GM12875 (cell line): ENCODE results near the gene B4GALNT4.
"Not testable (repeated sequence)": the region's sequence is repeated elsewhere in the genome, so short reads cannot be mapped to it uniquely, and the experiment has no call there.

Source experiments
- H3K4me3 ChIP-seq: one replicate; pipeline ENCODE4 v1.5.1; 2011; ENCODE audit warnings: low read depth, low read length, control low read depth
- TF ChIP-seq, protein P1 (sequence below): IDR thresholded peaks from 2 replicates; pipeline ENCODE4 v1.5.1; 2011; ENCODE audit warnings: low read depth, mild to moderate bottlenecking, control low read depth, inconsistent platforms, low read length, moderate library complexity, borderline replicate concordance; ENCODE audit not compliant: insufficient read depth

B4GALNT4 gene

DNA sequence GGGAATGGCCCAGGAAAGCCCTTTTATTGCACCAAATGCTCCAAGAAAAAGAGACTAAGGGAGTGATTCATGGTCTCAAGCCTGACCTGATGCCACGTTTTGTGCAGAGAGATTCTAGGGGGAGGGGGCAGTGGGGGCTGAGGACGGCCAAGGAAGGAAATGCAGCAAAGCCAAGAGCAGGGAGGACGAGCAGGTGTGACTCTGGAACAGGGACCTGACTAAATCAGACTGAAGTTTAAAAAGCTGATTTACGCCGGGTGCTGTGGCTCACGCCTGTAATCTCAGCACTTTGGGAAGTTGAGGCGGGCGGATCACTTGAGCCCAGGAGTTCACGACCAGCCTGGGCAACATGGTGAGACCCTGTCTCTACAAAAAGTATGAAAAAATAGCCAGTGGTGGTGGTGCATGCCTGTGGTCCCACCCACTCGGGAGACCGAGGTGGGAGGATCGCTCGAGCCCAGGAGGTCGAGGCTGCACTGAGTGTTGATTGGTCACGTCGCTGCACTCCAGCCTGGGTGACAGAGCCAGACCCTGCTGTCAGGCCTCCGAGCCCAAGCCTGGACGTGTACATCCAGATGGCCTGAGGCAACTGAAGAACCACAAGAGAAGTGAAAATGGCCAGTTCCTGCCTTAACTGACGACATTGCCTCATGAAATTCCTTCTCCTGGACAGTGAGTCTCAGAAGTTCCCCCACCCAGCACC, 37.8 kb upstream of the B4GALNT4 start:
- no peak overlapping the region for H3K4me3 ChIP-seq
- TF ChIP-seq, protein P1, sequence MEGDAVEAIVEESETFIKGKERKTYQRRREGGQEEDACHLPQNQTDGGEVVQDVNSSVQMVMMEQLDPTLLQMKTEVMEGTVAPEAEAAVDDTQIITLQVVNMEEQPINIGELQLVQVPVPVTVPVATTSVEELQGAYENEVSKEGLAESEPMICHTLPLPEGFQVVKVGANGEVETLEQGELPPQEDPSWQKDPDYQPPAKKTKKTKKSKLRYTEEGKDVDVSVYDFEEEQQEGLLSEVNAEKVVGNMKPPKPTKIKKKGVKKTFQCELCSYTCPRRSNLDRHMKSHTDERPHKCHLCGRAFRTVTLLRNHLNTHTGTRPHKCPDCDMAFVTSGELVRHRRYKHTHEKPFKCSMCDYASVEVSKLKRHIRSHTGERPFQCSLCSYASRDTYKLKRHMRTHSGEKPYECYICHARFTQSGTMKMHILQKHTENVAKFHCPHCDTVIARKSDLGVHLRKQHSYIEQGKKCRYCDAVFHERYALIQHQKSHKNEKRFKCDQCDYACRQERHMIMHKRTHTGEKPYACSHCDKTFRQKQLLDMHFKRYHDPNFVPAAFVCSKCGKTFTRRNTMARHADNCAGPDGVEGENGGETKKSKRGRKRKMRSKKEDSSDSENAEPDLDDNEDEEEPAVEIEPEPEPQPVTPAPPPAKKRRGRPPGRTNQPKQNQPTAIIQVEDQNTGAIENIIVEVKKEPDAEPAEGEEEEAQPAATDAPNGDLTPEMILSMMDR: no peak

DNA sequence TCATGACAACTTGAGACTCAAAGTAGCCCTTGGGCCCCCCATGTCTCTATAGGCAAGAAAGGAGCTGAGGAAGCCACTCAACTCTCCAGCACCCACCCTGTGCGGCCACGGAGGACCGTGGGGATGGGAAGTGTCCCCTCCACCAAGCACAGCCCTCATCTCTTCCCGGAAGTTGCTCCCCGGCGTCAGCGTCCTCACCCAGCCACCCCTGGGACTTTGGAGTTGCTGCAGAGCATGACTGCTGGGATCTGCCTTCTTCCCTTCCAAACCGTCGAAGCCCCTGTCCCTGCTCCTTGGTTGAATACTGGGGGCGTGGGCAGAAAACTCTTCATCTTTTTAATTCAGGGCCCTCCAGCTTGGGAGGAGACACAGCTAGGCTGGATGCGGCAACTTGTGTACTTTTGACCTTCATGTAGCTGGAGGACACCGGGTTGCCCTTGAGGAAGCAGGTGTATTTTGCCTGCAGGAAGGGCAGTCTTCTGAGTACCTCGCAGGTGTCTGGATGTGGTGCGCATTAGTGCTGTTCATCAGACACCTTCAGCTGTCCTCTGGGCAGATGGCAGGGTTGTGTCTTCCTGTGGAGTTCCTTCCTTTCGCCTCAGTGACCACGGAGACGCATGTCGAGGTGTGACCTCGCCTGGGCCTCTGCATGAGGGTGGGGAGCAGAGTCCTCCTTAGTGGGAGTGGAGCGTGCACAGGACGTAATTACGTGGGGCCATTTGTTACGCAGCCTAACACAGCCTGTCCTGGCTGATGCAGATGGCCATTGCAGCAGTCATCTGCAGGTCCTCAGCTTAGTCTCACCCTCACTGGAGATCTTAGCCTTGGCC, 36.4 kb upstream of the B4GALNT4 start:
- no peak overlapping the region for H3K4me3 ChIP-seq
- TF ChIP-seq, protein P1: no peak

DNA sequence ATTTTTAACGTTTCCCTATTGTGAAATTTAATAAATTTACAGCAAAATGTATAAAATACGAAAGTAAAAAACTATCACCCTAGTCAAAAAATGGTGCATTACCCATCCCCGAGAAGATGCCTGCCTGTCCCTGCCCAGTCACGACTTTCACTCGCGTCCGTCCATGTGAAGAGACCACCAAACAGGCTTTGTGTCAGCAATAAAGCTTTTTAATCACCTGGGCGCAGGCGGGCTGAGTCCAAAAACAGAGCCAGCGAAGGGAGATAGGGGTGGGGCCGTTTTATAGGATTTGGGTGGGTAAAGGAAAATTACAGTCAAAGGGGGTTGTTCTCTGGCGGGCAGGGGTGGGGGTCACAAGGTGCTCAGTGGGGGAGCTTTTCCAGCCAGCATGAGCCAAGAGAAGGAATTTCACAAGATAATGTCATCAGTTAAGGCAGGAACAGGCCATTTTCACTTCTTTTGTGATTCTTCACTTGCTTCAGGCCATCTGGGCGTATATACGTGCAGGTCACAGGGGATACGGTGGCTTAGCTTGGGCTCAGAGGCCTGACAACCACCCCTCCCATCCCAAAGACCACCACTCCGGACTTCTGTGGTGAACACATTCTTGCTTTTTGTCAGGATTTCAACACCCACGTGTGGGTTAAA, 35.6 kb upstream of the B4GALNT4 start:
- not testable (repeated sequence) for H3K4me3 ChIP-seq

DNA sequence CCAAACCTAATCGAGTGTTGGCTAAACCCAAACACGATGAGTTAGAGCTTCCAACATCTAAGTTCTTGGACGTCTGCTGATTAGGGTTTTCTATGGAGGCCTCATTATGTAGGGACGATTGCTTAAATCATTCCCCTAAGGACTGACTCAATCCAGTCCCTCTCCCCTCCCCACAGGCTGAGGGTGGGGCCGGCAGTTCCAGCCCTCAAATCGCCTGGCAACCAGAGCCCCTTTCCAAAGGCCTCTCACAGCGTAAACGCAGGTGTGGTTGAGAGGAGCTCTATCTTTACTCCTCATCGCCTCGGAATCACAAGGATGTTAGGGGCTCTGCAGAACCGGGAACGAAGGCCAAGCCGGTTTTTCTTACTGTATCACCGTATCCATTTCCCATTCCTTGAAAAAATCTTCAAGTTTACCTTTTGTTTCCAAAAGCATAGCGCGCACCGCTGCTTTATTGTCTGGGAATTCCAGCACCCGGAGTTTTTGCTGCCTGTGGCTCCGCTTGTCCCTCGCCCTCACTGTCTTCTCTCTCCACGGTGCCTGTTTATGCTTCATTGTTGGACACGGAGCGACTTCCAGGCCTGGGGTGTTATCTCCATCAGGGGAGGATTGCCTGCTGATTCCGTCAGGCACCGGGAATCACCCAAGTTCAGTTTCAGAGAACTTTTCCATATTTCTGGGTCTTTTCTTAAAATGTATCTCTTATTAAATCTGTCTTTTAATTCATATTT, 34.9 kb upstream of the B4GALNT4 start:
- no peak overlapping the region for H3K4me3 ChIP-seq
- TF ChIP-seq, protein P1: no peak

DNA sequence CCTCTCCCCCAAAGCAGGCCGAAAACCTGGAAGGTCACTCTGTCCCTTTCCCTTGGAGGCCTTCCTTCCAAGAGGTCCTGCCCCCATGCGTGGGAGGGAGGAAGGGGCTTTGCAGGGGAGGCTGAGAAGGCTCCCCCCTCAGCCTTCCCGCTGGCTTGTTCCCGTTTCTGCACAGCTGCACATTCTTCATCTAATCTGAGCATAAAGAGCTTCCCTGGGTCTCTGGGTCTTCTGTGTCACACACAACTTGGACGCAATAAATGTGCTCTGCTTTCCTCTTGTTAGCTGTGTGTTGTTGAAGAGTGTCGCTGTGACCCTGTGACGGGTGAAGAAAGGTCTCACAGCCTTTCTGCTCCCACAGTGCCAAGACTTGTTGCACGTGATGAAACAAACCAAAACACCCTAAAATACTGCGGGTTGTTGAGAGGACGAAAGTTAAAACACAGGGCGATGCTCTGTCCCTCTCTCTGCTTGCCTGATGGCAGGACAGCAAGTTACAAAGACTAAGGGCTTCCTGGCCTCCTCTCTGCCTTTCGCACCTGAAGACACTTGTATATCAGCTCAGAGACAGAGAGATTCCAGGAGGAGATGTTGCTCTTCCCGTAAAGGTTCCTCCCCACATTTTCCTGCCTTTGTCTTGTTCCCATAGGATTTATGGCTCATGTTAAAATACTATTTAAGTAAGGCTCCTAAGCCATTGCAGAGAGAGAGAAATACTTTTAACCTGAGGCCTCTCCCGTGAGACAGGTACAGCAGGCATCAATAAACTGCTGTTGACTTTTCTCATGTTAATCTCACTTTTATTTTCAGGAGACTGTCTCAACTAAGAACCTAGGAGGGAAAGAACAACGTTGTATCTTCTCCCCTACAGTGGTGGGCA, 33.3 kb upstream of the B4GALNT4 start:
- no peak overlapping the region for H3K4me3 ChIP-seq
- TF ChIP-seq, protein P1: no peak

DNA sequence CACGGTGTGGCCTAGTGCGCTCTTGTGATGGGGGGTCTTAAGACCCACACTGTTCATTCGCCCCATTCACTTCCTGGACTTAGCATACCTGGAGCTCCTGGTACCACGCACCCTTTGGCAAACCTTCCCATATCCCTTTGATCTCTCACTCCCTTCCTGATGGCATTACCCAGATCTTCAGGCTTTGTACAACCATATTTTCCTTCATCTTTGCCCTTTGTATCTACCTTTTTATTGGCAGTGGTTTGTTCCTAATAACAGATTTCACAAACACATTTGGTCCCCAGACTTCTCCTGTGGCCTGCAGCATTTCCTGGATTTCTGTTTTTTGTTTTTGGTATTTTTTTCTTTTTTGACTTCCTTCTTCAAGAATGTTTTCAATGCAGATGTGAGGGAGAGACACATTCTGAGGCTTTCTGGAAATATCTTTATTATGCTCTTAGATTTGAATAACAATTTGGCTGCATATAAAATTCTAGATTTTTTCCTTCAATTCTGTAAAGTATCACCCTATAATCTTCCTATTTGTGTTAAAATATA, 32.6 kb upstream of the B4GALNT4 start:
- no peak overlapping the region for H3K4me3 ChIP-seq
- TF ChIP-seq, protein P1: no peak
